Esophagus muscularis mucosa (tissue), 4 donors: ENCODE measurements around the gene ACER3. TPM values are rescaled to one million over a fixed set of nuclear protein-coding genes. Genes with fewer than 3 reads are reported as not detected.
A peak's percentile ranks its signal among the peaks of the same experiment; 100 is the strongest.

ENCODE experiments used
- DNase-seq: peaks from one replicate; pipeline ENCODE4 v3.0.0-alpha.2; 2017; ENCODE audit errors: extremely low spot score
- H3K27ac ChIP-seq, 4 donors: fragments of 200-600 bp; sonication (generic); replicated peaks in 1 of 4; 1 replicate in 3 of 4; 2 replicates in 1 of 4; pipeline ENCODE4 v1.5.1; 2016 to 2019; ENCODE audit warnings: mild to moderate bottlenecking in 1 of 4
- H3K27me3 ChIP-seq, 4 donors: fragments of 200-600 bp; sonication (generic); one replicate each; pipeline versions ENCODE4 v1.5.1 to v1.6.0; 2016 to 2019
- H3K36me3 ChIP-seq, 4 donors: fragments of 200-600 bp; sonication (generic); one replicate each; pipeline ENCODE4 v1.5.1; 2016 to 2019
- H3K4me1 ChIP-seq, 4 donors: fragments of 200-600 bp; sonication (generic); one replicate each; pipeline ENCODE4 v1.5.1; 2016 to 2019
- H3K4me3 ChIP-seq, 4 donors: fragments of 200-600 bp; sonication (generic); 1 replicate in 2 of 4; 2 replicates in 2 of 4; pipeline ENCODE4 v1.5.1; 2016 to 2019; ENCODE audit warnings: mild to moderate bottlenecking in 4 of 4, moderate library complexity in 1 of 4
- H3K9me3 ChIP-seq, 4 donors: fragments of 200-600 bp; sonication (generic); 1 replicate in 3 of 4; 2 replicates in 1 of 4; pipeline ENCODE4 v1.5.1; 2016 to 2019
- CTCF ChIP-seq, 3 experiments: fragments of 200-600 bp in 2 of 3; fragments of 450-650 bp in 1 of 3; sonication (generic) in 2 of 3; IDR thresholded peaks; one replicate each; pipeline ENCODE4 v1.5.1; 2017 to 2019; ENCODE audit warnings: antibody characterized with exemption in 3 of 3, mild to moderate bottlenecking in 2 of 3, moderate library complexity in 1 of 3
- EP300 ChIP-seq: sonication (generic); formaldehyde crosslinking; IDR thresholded peaks from one replicate; pipeline ENCODE4 v1.6.1; 2017; ENCODE audit warnings: antibody characterized with exemption
- POLR2A ChIP-seq: fragments of 450-650 bp; IDR thresholded peaks from one replicate; pipeline ENCODE4 v1.6.1; 2017; ENCODE audit warnings: antibody characterized with exemption, moderate library complexity, mild to moderate bottlenecking, low read depth
- POLR2AphosphoS5 ChIP-seq, 2 donors: sonication (generic); formaldehyde crosslinking; IDR thresholded peaks; one replicate each; pipeline ENCODE4 v1.6.1; 2017; ENCODE audit warnings: antibody characterized with exemption in 2 of 2
- WGBS: methylation state at CpG from one replicate; pipeline ENCODE4 v1.1.5; 2018; 5-methylcytosine and 5-hydroxymethylcytosine counted together
- intact Hi-C: fragments of 100-400 bp; cut with DNase I; formaldehyde crosslinking; loops from one replicate; pipeline ENCODE4 v1.15.1; 2023
- total RNA-seq, 4 donors: library from RNA; depleted of rRNA; stranded (reverse); fragments of >200 nt; gene quantifications; one replicate each; pipeline versions ENCODE4 v1.1.0 to v1.2.1, GENCODE V29; 2016

ACER3 gene
- total RNA-seq, 4 donors from 2014 or later = 10.5 to 12.8 (median 11.2) TPM

GRCh38 chr11:77027275-77027674 is 166.6 kb downstream of the ACER3 start:
- WGBS = 90% methylated on average over 1 of the region's 1 CpG
- TF ChIP-seq POLR2A (no peak), CTCF (IDR thresholded peaks at IDR 0.05) (no peak), EP300 (no peak)
- Histone ChIP-seq H3K36me3 (peaks cover 0 to 3% (median 1%) of the 10 kb centered on the region in 4 donors), H3K4me1 (no peaks in the 10 kb centered on the region), H3K9me3 (no peaks in the 10 kb centered on the region), H3K4me3 (no peak overlapping the region), H3K27me3 (peaks cover 0 to 30% (median 8%) of the 10 kb centered on the region in 4 donors), H3K27ac (no peak overlapping the region)
- intact Hi-C loops = no loop called here
- peak; percentile 26 for DNase-seq

DNA sequence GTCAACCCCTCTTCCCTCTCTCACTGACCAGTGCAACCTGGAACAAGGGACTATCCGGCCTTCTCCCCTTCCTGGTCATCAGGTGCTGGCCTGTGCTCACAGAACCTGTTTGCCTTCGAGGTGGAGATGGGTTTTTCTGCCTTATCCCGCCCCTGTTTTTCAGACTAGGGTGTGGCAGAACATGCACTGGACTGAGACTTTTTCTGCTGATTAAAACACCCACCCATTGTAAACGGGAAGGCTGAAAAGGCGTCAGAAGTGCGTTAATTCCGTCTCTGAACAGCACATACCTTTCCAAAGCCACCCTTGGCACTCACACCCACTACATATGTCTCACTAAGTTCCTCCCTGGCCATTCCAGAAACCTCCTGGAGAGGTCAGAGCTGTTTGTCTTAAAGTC is 169.1 kb downstream of the ACER3 start:
- Histone ChIP-seq H3K27me3 (peaks cover 0 to 30% (median 8%) of the 10 kb centered on the region in 4 donors), H3K4me3 (no peak overlapping the region), H3K27ac (no peak overlapping the region), H3K4me1 (no peaks in the 10 kb centered on the region), H3K9me3 (no peaks in the 10 kb centered on the region), H3K36me3 (no peaks in the 10 kb centered on the region)
- intact Hi-C loops = no loop called here
- TF ChIP-seq POLR2AphosphoS5 (IDR thresholded peaks at IDR 0.05) (no peak), CTCF (IDR thresholded peaks at IDR 0.05) (no peak), POLR2A (no peak), EP300 (no peak)
- peak; percentile 86 for DNase-seq
- 83% methylated on average over 7 of the region's 7 CpGs for WGBS

DNA sequence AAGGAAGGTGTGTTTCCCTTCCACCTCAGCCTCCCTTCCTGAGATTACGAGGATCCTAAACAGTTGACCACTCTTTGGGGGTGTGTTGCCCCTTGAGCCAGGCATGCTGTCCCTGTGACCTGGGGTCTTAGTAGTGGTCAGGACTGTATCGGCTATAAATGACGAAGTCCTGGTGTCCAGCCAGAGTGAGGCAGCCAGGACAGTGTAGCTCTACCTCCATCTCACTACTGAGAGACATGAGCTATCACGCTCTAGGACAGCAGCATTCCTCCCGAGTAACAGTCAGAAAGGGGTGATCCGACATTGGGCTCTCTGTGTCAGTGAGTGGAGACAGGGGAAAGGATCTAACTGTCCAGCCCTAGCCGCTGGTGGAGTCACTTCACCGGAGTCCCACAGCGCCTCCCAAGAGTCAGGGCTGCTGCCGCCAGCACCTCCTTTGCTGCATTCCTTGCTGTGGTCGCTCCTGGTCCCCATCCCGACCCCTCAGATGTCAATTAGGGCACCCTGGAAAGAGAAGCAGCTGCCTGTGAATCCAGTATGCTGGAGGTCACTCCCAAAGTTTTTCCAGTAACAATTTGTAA is 170.2 kb downstream of the ACER3 start:
- WGBS = 72% methylated on average over 12 of the region's 12 CpGs
- Histone ChIP-seq H3K36me3 (no peaks in the 10 kb centered on the region), H3K4me1 (no peaks in the 10 kb centered on the region), H3K27ac (no peak overlapping the region), H3K4me3 (no peak overlapping the region), H3K9me3 (no peaks in the 10 kb centered on the region), H3K27me3 (peaks cover 0 to 30% (median 8%) of the 10 kb centered on the region in 4 donors)
- intact Hi-C loops = no loop called here
- no peak for TF ChIP-seq POLR2AphosphoS5 (IDR thresholded peaks at IDR 0.05)
- no peak for TF ChIP-seq POLR2A
- no peak for TF ChIP-seq CTCF (IDR thresholded peaks at IDR 0.05)
- TF ChIP-seq EP300 = no peak
- peak; percentile 50 for DNase-seq

- 83% methylated on average over 3 of the region's 3 CpGs for WGBS
- no peaks in the 10 kb centered on the region for H3K36me3 ChIP-seq
- no peak overlapping the region for H3K4me3 ChIP-seq
- H3K27me3 ChIP-seq = peaks cover 0 to 30% (median 8%) of the 10 kb centered on the region in 4 donors
- H3K4me1 ChIP-seq = no peaks in the 10 kb centered on the region
- no peak for TF ChIP-seq CTCF (IDR thresholded peaks at IDR 0.05)
- TF ChIP-seq POLR2A = no peak
- TF ChIP-seq EP300 = no peak
- no peak for TF ChIP-seq POLR2AphosphoS5 (IDR thresholded peaks at IDR 0.05)
- intact Hi-C loops = no loop called here
- no peaks in the 10 kb centered on the region for H3K9me3 ChIP-seq
- no peak overlapping the region for H3K27ac ChIP-seq
- DNase-seq = peak; percentile 31
These were observed 170.9 kb downstream of the ACER3 start for GRCh38 chr11:77031599-77031998.

- intact Hi-C loops = no loop called here
- no peak overlapping the region for H3K27ac ChIP-seq
- WGBS = 87% methylated on average over 2 of the region's 2 CpGs
These were observed 174.3 kb downstream of the ACER3 start for GRCh38 chr11:77035039-77035438.

More at GRCh38 chr11:77035039-77035438, 174.3 kb downstream of the ACER3 start:
- no peaks in the 10 kb centered on the region for H3K9me3 ChIP-seq
- peaks cover 6 to 10% (median 8%) of the 10 kb centered on the region in 4 donors for H3K4me1 ChIP-seq
- H3K27me3 ChIP-seq = peaks cover 0 to 51% (median 15%) of the 10 kb centered on the region in 4 donors
- H3K4me3 ChIP-seq = no peak overlapping the region
- TF ChIP-seq EP300 (no peak), POLR2A (no peak), CTCF (IDR thresholded peaks at IDR 0.05) (no peak)
- DNase-seq = peak; percentile 26
- no peaks in the 10 kb centered on the region for H3K36me3 ChIP-seq
